Right atrium auricular region (tissue), 2 donors: ENCODE measurements around the gene ELK1. TPM values are rescaled to one million over a fixed set of nuclear protein-coding genes. Genes with fewer than 3 reads are reported as not detected.

Experiments used
- DNase-seq: peaks from one replicate; pipeline ENCODE4 v3.0.0-alpha.2; 2019; ENCODE audit warnings: low spot score
- H3K27ac ChIP-seq, 2 donors: fragments of 200-600 bp; sonication (generic); 1 replicate in 1 of 2; 2 replicates in 1 of 2; pipeline ENCODE4 v1.5.1; 2016 to 2019
- H3K27me3 ChIP-seq, 2 donors: fragments of 200-600 bp; sonication (generic); one replicate each; pipeline versions ENCODE4 v1.5.1 to v1.6.0; 2017 to 2019
- H3K36me3 ChIP-seq: fragments of 200-600 bp; sonication (generic); one replicate; pipeline ENCODE4 v1.5.1; 2016
- H3K4me1 ChIP-seq, 2 donors: fragments of 200-600 bp; sonication (generic); one replicate each; pipeline versions ENCODE4 v1.5.1 to v1.6.0; 2017 to 2019
- H3K4me3 ChIP-seq, 2 donors: fragments of 200-600 bp; sonication (generic); 1 replicate in 1 of 2; 2 replicates in 1 of 2; pipeline ENCODE4 v1.5.1; 2017 to 2019; ENCODE audit warnings: mild to moderate bottlenecking in 1 of 2, moderate library complexity in 1 of 2
- H3K9me3 ChIP-seq, 2 donors: fragments of 200-600 bp; sonication (generic); one replicate each; pipeline ENCODE4 v1.5.1; 2019
- total RNA-seq, 2 donors: library from RNA; depleted of rRNA; stranded (reverse); fragments of >200 nt; gene quantifications; one replicate each; pipeline ENCODE4 v1.1.0, GENCODE V29; 2016
- TF ChIP-seq, protein P1 (sequence below), 2 donors: fragments of 200-600 bp; sonication (generic); IDR thresholded peaks; one replicate each; pipeline ENCODE4 v1.5.1; 2019; ENCODE audit warnings: antibody characterized with exemption in 2 of 2

ELK1 gene
- total RNA-seq, 2 donors from 2014 or later = 21.9 to 28.9 TPM

DNA sequence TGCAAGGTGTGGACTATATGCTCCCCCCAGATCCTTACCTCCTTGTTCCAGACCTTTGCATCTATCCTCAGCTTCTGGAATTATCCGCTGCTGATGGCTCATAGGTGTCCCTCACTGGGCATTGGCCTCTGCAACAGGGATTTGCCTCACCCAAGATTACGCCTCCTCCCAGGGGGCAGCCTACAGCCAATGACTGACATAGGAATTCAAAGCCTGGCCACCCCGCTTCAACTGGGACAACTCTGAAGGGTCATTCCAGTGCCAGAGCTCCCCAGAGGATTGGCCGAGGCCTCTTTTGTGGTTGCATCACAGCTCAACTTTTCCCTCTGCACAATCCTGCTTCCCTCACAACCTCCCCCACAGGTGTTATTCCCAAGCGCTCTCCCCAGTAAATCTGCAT lies 35.7 kb downstream of the ELK1 start:
- Histone ChIP-seq H3K9me3 (no peaks in the 10 kb centered on the region), H3K4me3 (no peak overlapping the region)

DNA sequence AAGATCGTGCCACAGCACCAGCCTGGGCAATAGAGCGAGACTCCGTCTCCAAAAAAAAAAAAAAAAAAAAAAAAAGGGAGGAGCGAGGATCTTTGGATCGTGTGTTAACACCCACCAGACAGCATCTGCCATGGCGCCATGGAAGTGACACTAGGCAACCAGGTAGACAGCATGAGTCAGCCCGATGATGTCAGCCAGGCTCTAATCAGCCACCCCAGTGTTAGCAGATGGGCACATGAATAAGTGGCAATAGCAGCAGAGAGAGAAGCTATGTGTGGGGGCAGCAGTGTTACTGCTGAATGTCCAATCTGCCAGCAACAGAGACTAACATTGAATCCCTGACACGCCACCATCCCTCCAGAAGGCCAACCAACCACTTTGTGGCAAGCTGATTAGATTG lies 37.3 kb downstream of the ELK1 start:
- Histone ChIP-seq H3K27me3 (no peaks in the 10 kb centered on the region), H3K4me3 (no peak overlapping the region), H3K27ac (no peak overlapping the region), H3K9me3 (no peaks in the 10 kb centered on the region), H3K4me1 (no peaks in the 10 kb centered on the region), H3K36me3 (no peaks in the 10 kb centered on the region)
- no peak for DNase-seq
- TF ChIP-seq, protein P1, sequence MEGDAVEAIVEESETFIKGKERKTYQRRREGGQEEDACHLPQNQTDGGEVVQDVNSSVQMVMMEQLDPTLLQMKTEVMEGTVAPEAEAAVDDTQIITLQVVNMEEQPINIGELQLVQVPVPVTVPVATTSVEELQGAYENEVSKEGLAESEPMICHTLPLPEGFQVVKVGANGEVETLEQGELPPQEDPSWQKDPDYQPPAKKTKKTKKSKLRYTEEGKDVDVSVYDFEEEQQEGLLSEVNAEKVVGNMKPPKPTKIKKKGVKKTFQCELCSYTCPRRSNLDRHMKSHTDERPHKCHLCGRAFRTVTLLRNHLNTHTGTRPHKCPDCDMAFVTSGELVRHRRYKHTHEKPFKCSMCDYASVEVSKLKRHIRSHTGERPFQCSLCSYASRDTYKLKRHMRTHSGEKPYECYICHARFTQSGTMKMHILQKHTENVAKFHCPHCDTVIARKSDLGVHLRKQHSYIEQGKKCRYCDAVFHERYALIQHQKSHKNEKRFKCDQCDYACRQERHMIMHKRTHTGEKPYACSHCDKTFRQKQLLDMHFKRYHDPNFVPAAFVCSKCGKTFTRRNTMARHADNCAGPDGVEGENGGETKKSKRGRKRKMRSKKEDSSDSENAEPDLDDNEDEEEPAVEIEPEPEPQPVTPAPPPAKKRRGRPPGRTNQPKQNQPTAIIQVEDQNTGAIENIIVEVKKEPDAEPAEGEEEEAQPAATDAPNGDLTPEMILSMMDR (IDR thresholded peaks at IDR 0.05) = no peak

More for the DNA sequence above, 35.7 kb downstream of the ELK1 start:
- Histone ChIP-seq H3K27ac (no peak overlapping the region), H3K27me3 (no peaks in the 10 kb centered on the region), H3K36me3 (no peaks in the 10 kb centered on the region), H3K4me1 (peaks cover 0 to 5% of the 10 kb centered on the region in 2 donors)
- DNase-seq = no peak
- TF ChIP-seq, protein P1 (IDR thresholded peaks at IDR 0.05) = no peak

DNA sequence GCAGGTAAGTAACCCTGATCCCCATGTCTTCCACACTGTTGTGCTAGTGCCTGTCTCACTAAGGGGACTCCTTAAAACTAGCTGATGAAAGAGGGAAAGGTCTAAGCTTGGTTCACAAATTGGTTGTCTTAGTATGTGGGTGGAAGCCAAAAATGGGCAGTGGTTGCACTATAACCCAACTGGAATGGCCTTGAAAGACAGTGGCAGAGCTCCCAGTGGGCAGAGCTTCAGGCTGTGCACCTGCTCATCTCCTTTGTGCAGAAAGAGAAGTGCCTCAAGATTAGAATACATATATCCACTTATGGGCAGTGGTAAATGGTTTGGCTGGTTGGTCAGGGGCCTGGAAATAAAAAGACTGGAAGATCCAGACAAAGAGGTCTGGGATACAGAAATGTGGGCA lies 37.9 kb downstream of the ELK1 start:
- H3K27me3 ChIP-seq = no peaks in the 10 kb centered on the region
- no peak for DNase-seq
- no peaks in the 10 kb centered on the region for H3K36me3 ChIP-seq
- no peaks in the 10 kb centered on the region for H3K9me3 ChIP-seq
- TF ChIP-seq, protein P1 (IDR thresholded peaks at IDR 0.05) = no peak
- H3K27ac ChIP-seq = no peak overlapping the region
- no peak overlapping the region for H3K4me3 ChIP-seq
- H3K4me1 ChIP-seq = no peaks in the 10 kb centered on the region

DNA sequence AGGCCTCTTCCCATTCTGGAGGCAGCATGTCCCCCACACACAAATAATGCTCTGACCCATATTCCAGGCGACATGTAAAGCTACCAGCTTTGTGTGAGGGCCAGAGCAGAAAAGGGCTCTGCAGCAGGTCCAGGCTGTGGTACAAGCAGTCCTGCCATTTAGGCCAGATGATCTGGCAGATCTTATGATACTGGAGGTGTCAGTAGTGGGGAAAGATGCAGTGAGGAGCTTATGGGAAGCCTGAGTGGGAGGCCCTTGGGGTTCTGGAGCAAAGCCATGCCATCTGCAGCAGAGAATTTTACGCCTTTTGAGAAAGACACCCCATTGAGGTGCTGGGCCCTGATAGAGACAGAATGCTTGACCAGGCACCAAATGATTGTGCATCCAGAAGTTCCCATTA lies 38.4 kb downstream of the ELK1 start:
- no peaks in the 10 kb centered on the region for H3K9me3 ChIP-seq
- DNase-seq = no peak
- no peaks in the 10 kb centered on the region for H3K27me3 ChIP-seq
- H3K4me3 ChIP-seq = no peak overlapping the region
- TF ChIP-seq, protein P1 (IDR thresholded peaks at IDR 0.05) = no peak
- H3K27ac ChIP-seq = no peak overlapping the region
- H3K36me3 ChIP-seq = no peaks in the 10 kb centered on the region
- H3K4me1 ChIP-seq = no peaks in the 10 kb centered on the region

DNA sequence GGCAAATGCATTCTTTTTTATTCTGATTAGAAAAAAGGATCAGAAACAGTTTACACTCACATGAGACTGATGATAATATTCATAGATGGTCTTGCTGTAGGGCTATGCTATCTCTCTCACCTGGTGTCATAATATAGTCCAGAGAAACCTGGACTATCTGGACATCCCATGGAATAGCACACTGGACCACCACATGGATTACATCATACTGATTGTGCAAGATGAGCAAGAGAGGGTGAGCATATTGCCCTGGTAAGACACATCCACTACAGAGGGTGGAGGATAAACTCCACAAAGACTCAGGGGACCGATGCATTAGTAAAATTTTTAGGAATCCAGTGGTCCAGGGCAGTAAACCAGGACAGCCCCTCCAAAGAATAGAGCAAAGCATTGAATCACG lies 38.9 kb downstream of the ELK1 start:
- Histone ChIP-seq H3K27me3 (no peaks in the 10 kb centered on the region), H3K9me3 (no peaks in the 10 kb centered on the region), H3K4me1 (no peaks in the 10 kb centered on the region), H3K4me3 (no peak overlapping the region), H3K27ac (no peak overlapping the region), H3K36me3 (no peaks in the 10 kb centered on the region)
- DNase-seq = no peak
- TF ChIP-seq, protein P1 (IDR thresholded peaks at IDR 0.05) = no peak

DNA sequence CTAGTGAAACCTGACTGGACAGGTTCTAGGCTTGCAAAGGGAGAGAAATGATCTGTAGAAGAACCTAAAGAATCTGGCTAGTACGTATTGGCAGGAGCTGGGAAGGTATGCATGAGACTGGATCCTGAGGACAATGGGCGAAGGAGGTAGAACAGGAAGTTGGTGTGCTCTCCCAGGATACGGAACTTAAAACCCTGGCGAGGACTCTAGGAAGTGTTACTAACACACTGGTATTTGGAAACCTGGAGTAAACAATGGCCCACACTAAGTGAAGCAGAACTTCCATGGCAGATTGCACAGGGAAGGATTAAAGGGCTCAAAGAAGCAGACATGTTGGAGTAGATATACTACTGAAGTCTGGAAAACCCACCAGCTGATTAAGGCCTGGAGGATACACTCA lies 39.9 kb downstream of the ELK1 start:
- Histone ChIP-seq H3K27ac (no peak overlapping the region), H3K4me1 (no peaks in the 10 kb centered on the region), H3K9me3 (no peaks in the 10 kb centered on the region), H3K27me3 (no peaks in the 10 kb centered on the region), H3K36me3 (no peaks in the 10 kb centered on the region), H3K4me3 (no peak overlapping the region)
- TF ChIP-seq, protein P1 (IDR thresholded peaks at IDR 0.05) = no peak
- DNase-seq = no peak
